ENCODE data around the gene RNF138. TPM values are rescaled to one million over a fixed set of nuclear protein-coding genes. Genes with fewer than 3 reads are reported as not detected.
"Not testable (repeated sequence)": the region's sequence is repeated elsewhere in the genome, so short reads cannot be mapped to it uniquely, and the experiment has no call there.

The RNF138 gene
- total and polyA plus RNA-seq, 2 donors (not counting 1 experiment from before 2014, with no cell fraction given) = 30.9 to 60.8 TPM

DNA sequence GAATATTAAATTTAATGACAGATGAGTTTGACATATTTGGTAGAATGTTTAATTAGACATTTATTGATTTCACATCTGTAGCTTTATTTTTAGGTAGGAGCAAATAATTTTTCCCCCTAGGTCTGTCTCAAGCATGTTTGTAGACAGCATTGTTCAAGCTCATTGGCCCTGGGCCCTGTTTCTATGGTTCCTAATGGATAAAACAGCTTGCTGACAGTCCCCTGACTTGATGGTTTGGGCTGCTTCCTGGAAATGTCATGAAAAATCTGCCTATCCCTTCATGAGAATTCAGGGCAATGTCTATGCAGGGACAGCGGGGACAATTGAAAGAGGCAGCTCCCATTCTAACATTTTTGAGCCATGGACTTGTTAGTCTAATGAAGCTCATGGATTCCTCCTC is 83.6 kb downstream of the RNF138 start:
- Mint-ChIP-seq H3K27me3 (peaks cover 15% of the 10 kb centered on the region), H3K9me3 (ENCODE audit: insufficient read depth) (peaks cover 2% of the 10 kb centered on the region), H3K4me1 (no peaks in the 10 kb centered on the region), H3K27ac (no peak overlapping the region), H3K4me3 (no peak overlapping the region)
- no peaks in the 10 kb centered on the region for H4K20me1 ChIP-seq (ENCODE audit: control insufficient read depth, insufficient read depth, low read length, poor library complexity, severe bottlenecking)
- no peaks in the 10 kb centered on the region for H3K36me3 ChIP-seq (replicated peaks in 1 of 2; ENCODE audit: control extremely low read depth in 1 of 2, control insufficient read depth in 1 of 2, extremely low read depth in 1 of 2, insufficient read depth in 2 of 2, low read length in 1 of 2)
- CTCF ChIA-PET = interaction anchor here (0.6 kb wide), 1 partner anchor 16 kb away, joined by 3 read pairs; no protein-coding TSS in a partner anchor
- POLR2A ChIA-PET = no interaction called here
- no peaks in the 10 kb centered on the region for H3K9me3 ChIP-seq (ENCODE audit: control extremely low read depth in 1 of 3, control insufficient read depth in 2 of 3, insufficient read depth in 1 of 3, low read length in 2 of 3)
- H3K9ac ChIP-seq (ENCODE audit: low read length) = no peak overlapping the region
- ATAC-seq (ENCODE audit: low read depth) = no peak
- intact Hi-C loops (cut with micrococcal nuclease) = no loop called here
- no peak for TF ChIP-seq EZH2 (IDR thresholded peaks at IDR 0.05; ENCODE audit: borderline replicate concordance, insufficient read depth, low read depth, low read length, poor library complexity, severe bottlenecking)
- TF ChIP-seq, protein P1, sequence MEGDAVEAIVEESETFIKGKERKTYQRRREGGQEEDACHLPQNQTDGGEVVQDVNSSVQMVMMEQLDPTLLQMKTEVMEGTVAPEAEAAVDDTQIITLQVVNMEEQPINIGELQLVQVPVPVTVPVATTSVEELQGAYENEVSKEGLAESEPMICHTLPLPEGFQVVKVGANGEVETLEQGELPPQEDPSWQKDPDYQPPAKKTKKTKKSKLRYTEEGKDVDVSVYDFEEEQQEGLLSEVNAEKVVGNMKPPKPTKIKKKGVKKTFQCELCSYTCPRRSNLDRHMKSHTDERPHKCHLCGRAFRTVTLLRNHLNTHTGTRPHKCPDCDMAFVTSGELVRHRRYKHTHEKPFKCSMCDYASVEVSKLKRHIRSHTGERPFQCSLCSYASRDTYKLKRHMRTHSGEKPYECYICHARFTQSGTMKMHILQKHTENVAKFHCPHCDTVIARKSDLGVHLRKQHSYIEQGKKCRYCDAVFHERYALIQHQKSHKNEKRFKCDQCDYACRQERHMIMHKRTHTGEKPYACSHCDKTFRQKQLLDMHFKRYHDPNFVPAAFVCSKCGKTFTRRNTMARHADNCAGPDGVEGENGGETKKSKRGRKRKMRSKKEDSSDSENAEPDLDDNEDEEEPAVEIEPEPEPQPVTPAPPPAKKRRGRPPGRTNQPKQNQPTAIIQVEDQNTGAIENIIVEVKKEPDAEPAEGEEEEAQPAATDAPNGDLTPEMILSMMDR (IDR thresholded peaks at IDR 0.05) = no peak
- H2AFZ ChIP-seq (ENCODE audit: insufficient read depth, low read depth, low read length, poor library complexity, severe bottlenecking) = no peak overlapping the region
- H3K27me3 ChIP-seq (replicated peaks in 1 of 4; ENCODE audit: control extremely low read depth in 1 of 4, control insufficient read depth in 3 of 4, insufficient read depth in 4 of 4, low read length in 3 of 4) = no peaks in the 10 kb centered on the region
- no peaks in the 10 kb centered on the region for H3K79me2 ChIP-seq (ENCODE audit: control insufficient read depth, insufficient read depth, low read length)
- no peak overlapping the region for H3K4me2 ChIP-seq (replicated peaks; ENCODE audit: low read depth, low read length, poor library complexity, severe bottlenecking)
- no peak overlapping the region for H3K4me3 ChIP-seq (ENCODE audit: control extremely low read depth in 1 of 5, extremely low read depth in 1 of 5, insufficient read depth in 1 of 5, low read depth in 2 of 5, low read length in 4 of 5)
- 100% methylated on average over 1 of the region's 1 CpG for whole genome bisulfite sequencing (ENCODE audit: insufficient coverage)
- no peak overlapping the region for H3K27ac ChIP-seq (ENCODE audit: low read length in 2 of 2)
- no peaks in the 10 kb centered on the region for H3K4me1 ChIP-seq (ENCODE audit: control insufficient read depth in 2 of 2, insufficient read depth in 2 of 2, low read length in 2 of 2)
- no peak for DNase-seq

DNA sequence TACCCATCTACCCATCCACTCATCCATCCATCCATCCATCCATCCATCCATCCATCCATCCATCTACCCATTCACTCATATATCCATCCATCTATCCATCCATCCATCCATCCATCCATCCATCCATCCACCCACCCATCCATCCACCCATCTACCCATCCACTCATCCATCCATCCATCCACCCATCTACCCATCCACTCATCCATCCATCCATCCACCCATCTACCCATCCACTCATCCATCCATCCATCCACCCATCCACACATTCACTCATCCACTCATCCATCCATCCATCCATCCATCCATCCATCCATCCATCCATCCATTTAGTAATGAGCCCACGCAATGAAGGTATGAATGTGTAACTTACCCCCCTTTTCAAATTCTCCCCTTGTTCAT is 85.1 kb downstream of the RNF138 start:
- H3K27ac Mint-ChIP-seq; H3K9me3 ChIP-seq (ENCODE audit: control extremely low read depth in 1 of 3, control insufficient read depth in 2 of 3, insufficient read depth in 1 of 3, low read length in 2 of 3); H3K36me3 ChIP-seq (replicated peaks in 1 of 2; ENCODE audit: control extremely low read depth in 1 of 2, control insufficient read depth in 1 of 2, extremely low read depth in 1 of 2, insufficient read depth in 2 of 2, low read length in 1 of 2); H3K79me2 ChIP-seq (ENCODE audit: control insufficient read depth, insufficient read depth, low read length); ATAC-seq (ENCODE audit: low read depth); H3K4me3 Mint-ChIP-seq; H3K9me3 Mint-ChIP-seq (ENCODE audit: insufficient read depth); DNase-seq; H3K27me3 ChIP-seq (replicated peaks in 1 of 4; ENCODE audit: control extremely low read depth in 1 of 4, control insufficient read depth in 3 of 4, insufficient read depth in 4 of 4, low read length in 3 of 4); H4K20me1 ChIP-seq (ENCODE audit: control insufficient read depth, insufficient read depth, low read length, poor library complexity, severe bottlenecking); H3K4me1 ChIP-seq (ENCODE audit: control insufficient read depth in 2 of 2, insufficient read depth in 2 of 2, low read length in 2 of 2); H3K9ac ChIP-seq (ENCODE audit: low read length); H3K4me3 ChIP-seq (ENCODE audit: control extremely low read depth in 1 of 5, extremely low read depth in 1 of 5, insufficient read depth in 1 of 5, low read depth in 2 of 5, low read length in 4 of 5); H3K4me1 Mint-ChIP-seq; intact Hi-C loops (cut with micrococcal nuclease); H3K4me2 ChIP-seq (replicated peaks; ENCODE audit: low read depth, low read length, poor library complexity, severe bottlenecking); POLR2A ChIA-PET; H3K27ac ChIP-seq (ENCODE audit: low read length in 2 of 2); H2AFZ ChIP-seq (ENCODE audit: insufficient read depth, low read depth, low read length, poor library complexity, severe bottlenecking): not testable (repeated sequence)
- CTCF ChIA-PET = interaction anchor here (1.7 kb wide), 1 partner anchor 19 kb away, joined by 4 read pairs; no protein-coding TSS in a partner anchor
- WGBS (ENCODE audit: insufficient coverage) = no CpG with 5 or more reads among the region's 1 CpG
- peaks cover 15% of the 10 kb centered on the region for H3K27me3 Mint-ChIP-seq

Data from B cell (primary cell).